ENCODE measurements around the gene SLC9A5.

SLC9A5 gene

GRCh38 chr16:67281536-67282446, 33.0 kb downstream of the SLC9A5 start:
- no peak for DNase-seq (ENCODE audit: low read depth)

- no peak for DNase-seq (ENCODE audit: low read depth)
Observed at GRCh38 chr16:67282447-67282805, 33.6 kb downstream of the SLC9A5 start.

GRCh38 chr16:67283039-67283825, 34.5 kb downstream of the SLC9A5 start:
- DNase-seq (ENCODE audit: low read depth) = no peak

- no peak for DNase-seq (ENCODE audit: low read depth)
Observed at GRCh38 chr16:67283826-67284555, 35.2 kb downstream of the SLC9A5 start.

- no peak for DNase-seq (ENCODE audit: low read depth)
Observed at GRCh38 chr16:67284699-67285646, 36.2 kb downstream of the SLC9A5 start.

GRCh38 chr16:67286441-67287235, 37.9 kb downstream of the SLC9A5 start:
- DNase-seq (ENCODE audit: low read depth) = no peak

GRCh38 chr16:67287960-67288359, 39.2 kb downstream of the SLC9A5 start:
- DNase-seq (ENCODE audit: low read depth) = no peak

GRCh38 chr16:67291461-67291860, 42.7 kb downstream of the SLC9A5 start:
- no peak for DNase-seq (ENCODE audit: low read depth)

GRCh38 chr16:67294171-67294757, 45.5 kb downstream of the SLC9A5 start:
- no peak for DNase-seq (ENCODE audit: low read depth)

- no peak for DNase-seq (ENCODE audit: low read depth)
Observed at GRCh38 chr16:67294938-67295361, 46.2 kb downstream of the SLC9A5 start.

GRCh38 chr16:67296420-67296819, 47.6 kb downstream of the SLC9A5 start:
- DNase-seq (ENCODE audit: low read depth) = no peak

GRCh38 chr16:67298277-67298676, 49.5 kb downstream of the SLC9A5 start:
- DNase-seq (ENCODE audit: low read depth) = no peak

GRCh38 chr16:67299269-67299668, 50.5 kb downstream of the SLC9A5 start:
- DNase-seq (ENCODE audit: low read depth) = no peak

- no peak for DNase-seq (ENCODE audit: low read depth)
Observed at GRCh38 chr16:67301080-67301782, 52.5 kb downstream of the SLC9A5 start.

- no peak for DNase-seq (ENCODE audit: low read depth)
Observed at GRCh38 chr16:67302076-67302475, 53.3 kb downstream of the SLC9A5 start.

- DNase-seq (ENCODE audit: low read depth) = no peak
Observed at GRCh38 chr16:67302970-67303369, 54.2 kb downstream of the SLC9A5 start.

GRCh38 chr16:67304020-67304419, 55.2 kb downstream of the SLC9A5 start:
- DNase-seq (ENCODE audit: low read depth) = no peak

GRCh38 chr16:67305216-67306071, 56.7 kb downstream of the SLC9A5 start:
- no peak for DNase-seq (ENCODE audit: low read depth)

All from activated gamma-delta T cell treated with anti-CD3 and anti-CD28 coated beads, Interleukin-2, amount 50 U/mL, for 16 hours (primary cell).